Endothelial cell of umbilical vein (primary cell): Measurements from ENCODE around the gene RAB40B. TPM values are rescaled to one million over a fixed set of nuclear protein-coding genes. Genes with fewer than 3 reads are reported as not detected.

ENCODE experiments used
- BruUV-seq: library from RNA; stranded (reverse); fragments of 400-500 nt; replicated peaks from 2 replicates; lab custom pipeline; 2021; lab: Mats Ljungman, UMichigan
- CTCF ChIA-PET: fragments of 300-600, 350-600 bp; sonication (Branson Sonifier 250); formaldehyde crosslinking; loops from one replicate; lab custom pipeline; 2021; ENCODE audit warnings: antibody characterized with exemption, inconsistent platforms; lab: Charles Lee
- POLR2A ChIA-PET: fragments of 300-600, 350-600 bp; sonication (Branson Sonifier 250); formaldehyde crosslinking; loops from one replicate; lab custom pipeline; 2021; ENCODE audit warnings: antibody characterized with exemption, inconsistent platforms; lab: Charles Lee
- DNase-seq: peaks from one replicate; pipeline ENCODE4 v3.0.0-alpha.2; 2011; ENCODE audit warnings: low read depth, low spot score
- FAIRE-seq: peaks from 2 replicates; lab custom pipeline; 2011; peaks lifted over from hg19 to GRCh38; lab: Jason Lieb, UNC
- H2AFZ ChIP-seq: 2 replicates; pipeline ENCODE4 v1.6.0; 2012; ENCODE audit warnings: low read depth, low read length, control low read depth, inconsistent platforms
- H3K27ac ChIP-seq: 2 replicates; pipeline ENCODE4 v1.5.1; 2011; ENCODE audit warnings: low read depth, mild to moderate bottlenecking, control low read depth, low read length, moderate library complexity; ENCODE audit not compliant: insufficient read depth
- H3K27me3 ChIP-seq, 2 experiments: 2 replicates each; pipeline versions ENCODE4 v1.6.0 to v1.6.1; 2011; ENCODE audit warnings: low read length in 2 of 2, mixed read lengths in 1 of 2; ENCODE audit not compliant: control insufficient read depth in 2 of 2, insufficient read depth in 2 of 2
- H3K36me3 ChIP-seq, 2 experiments: 2 replicates in 1 of 2; 3 replicates in 1 of 2; pipeline ENCODE4 v1.5.1; 2011; ENCODE audit warnings: low read length in 2 of 2, mild to moderate bottlenecking in 1 of 2, moderate library complexity in 1 of 2; ENCODE audit not compliant: control insufficient read depth in 2 of 2, insufficient read depth in 2 of 2; ENCODE audit errors: extremely low read depth in 1 of 2
- H3K4me1 ChIP-seq: 3 replicates; pipeline ENCODE4 v1.5.1; 2011; ENCODE audit warnings: mild to moderate bottlenecking, low read length; ENCODE audit not compliant: control insufficient read depth, insufficient read depth; ENCODE audit errors: extremely low read depth
- H3K4me2 ChIP-seq: 2 replicates; pipeline ENCODE4 v1.6.1; 2011; ENCODE audit warnings: low read length, control low read depth, mixed read lengths; ENCODE audit not compliant: insufficient read depth
- H3K4me3 ChIP-seq, 3 experiments: fragments of 200-600 bp in 1 of 3; sonication (generic), shearing (Covaris generic) in 1 of 3; replicated peaks in 1 of 3; 2 replicates each; pipeline ENCODE4 v1.5.1; 2011 to 2016; ENCODE audit warnings: control low read depth in 3 of 3, low read length in 3 of 3, mild to moderate bottlenecking in 2 of 3, inconsistent platforms in 1 of 3, low read depth in 1 of 3, moderate library complexity in 1 of 3; ENCODE audit not compliant: insufficient read depth in 1 of 3
- H3K79me2 ChIP-seq: 2 replicates; pipeline ENCODE4 v1.6.0; 2012; ENCODE audit warnings: low read length, inconsistent platforms; ENCODE audit not compliant: control insufficient read depth, insufficient read depth
- H3K9ac ChIP-seq: replicated peaks from 2 replicates; pipeline ENCODE3; 2011; ENCODE audit warnings: low read length, control low read depth; ENCODE audit not compliant: insufficient read depth; ENCODE audit errors: extremely low read depth
- H3K9me1 ChIP-seq: replicated peaks from 3 replicates; pipeline ENCODE4 v1.6.0; 2011; ENCODE audit warnings: mild to moderate bottlenecking, low read length; ENCODE audit not compliant: control insufficient read depth, insufficient read depth; ENCODE audit errors: extremely low read depth
- H3K9me3 ChIP-seq: replicated peaks from 2 replicates; pipeline ENCODE4 v1.5.1; 2012; ENCODE audit warnings: low read length, inconsistent platforms; ENCODE audit not compliant: control insufficient read depth, insufficient read depth
- H4K20me1 ChIP-seq: replicated peaks from 2 replicates; pipeline ENCODE3; 2011; ENCODE audit warnings: mild to moderate bottlenecking, low read length; ENCODE audit not compliant: control insufficient read depth, insufficient read depth; ENCODE audit errors: extremely low read depth
- CTCF ChIP-seq, 2 donors: IDR thresholded peaks; 1 replicate in 1 of 2; 2 replicates in 1 of 2; pipeline ENCODE4 v1.5.1; 2011; ENCODE audit warnings: low read length in 2 of 2, mild to moderate bottlenecking in 2 of 2, moderate library complexity in 2 of 2, control low read depth in 1 of 2, inconsistent platforms in 1 of 2, low read depth in 1 of 2; ENCODE audit not compliant: insufficient read depth in 1 of 2; ENCODE audit errors: extremely low read depth in 1 of 2
- EZH2 ChIP-seq: IDR thresholded peaks from 2 replicates; pipeline ENCODE4 v1.6.1; 2012; ENCODE audit warnings: borderline replicate concordance, low read depth, mild to moderate bottlenecking, moderate library complexity, low read length, inconsistent platforms; ENCODE audit not compliant: severe bottlenecking
- FOS ChIP-seq: IDR thresholded peaks from 2 replicates; pipeline ENCODE4 v1.6.1; 2011; ENCODE audit warnings: mild to moderate bottlenecking, low read length, moderate library complexity, borderline replicate concordance; ENCODE audit not compliant: insufficient read depth
- GATA2 ChIP-seq: IDR thresholded peaks from 2 replicates; pipeline ENCODE4 v1.7.0; 2011; ENCODE audit warnings: low read depth, mild to moderate bottlenecking, moderate library complexity, mixed read lengths, low read length; ENCODE audit not compliant: insufficient read length, insufficient read depth
- JUN ChIP-seq: IDR thresholded peaks from 2 replicates; pipeline ENCODE4 v1.6.1; 2011; ENCODE audit warnings: borderline replicate concordance, low read depth; ENCODE audit not compliant: insufficient read length, insufficient read depth
- MAX ChIP-seq: IDR thresholded peaks from 2 replicates; pipeline ENCODE4 v1.6.1; 2011; ENCODE audit not compliant: insufficient read depth, insufficient read length
- MYC ChIP-seq: IDR thresholded peaks from one replicate; pipeline ENCODE4 v1.6.1; 2011; ENCODE audit warnings: mild to moderate bottlenecking, low read depth, low read length
- POLR2A ChIP-seq: IDR thresholded peaks from 2 replicates; pipeline ENCODE4 v1.6.1; 2012; ENCODE audit warnings: low read depth, mild to moderate bottlenecking, control low read depth, low read length
- POLR2AphosphoS5 ChIP-seq: IDR thresholded peaks from 2 replicates; pipeline ENCODE4 v1.6.1; 2012; ENCODE audit warnings: low read depth, mild to moderate bottlenecking, control low read depth, low read length, moderate library complexity; ENCODE audit not compliant: insufficient read depth
- dilution Hi-C: fragments of 300-500 bp; cut with MboI; formaldehyde crosslinking; loops from one replicate; pipeline ENCODE4 v1.15.0; 2019; ENCODE audit warnings: low sequenced_read_pairs; ENCODE audit not compliant: extremely low pct_ligation_motif_present
- intact Hi-C: fragments of 100-400 bp; cut with micrococcal nuclease; formaldehyde crosslinking; loops from one replicate; pipeline ENCODE4 v1.10.0; 2022
- polyA plus RNA-seq, 4 experiments: library from polyadenylated mRNA; depleted of rRNA in 3 of 4; stranded (reverse) in 3 of 4; unstranded in 1 of 4; fragments of >200 nt; gene quantifications; 2 replicates each; pipeline versions ENCODE4 v1.2.1 to v1.2.3, GENCODE V29; 2011 to 2012; ENCODE audit warnings: missing spikeins in 1 of 4
- total RNA-seq: library from RNA; stranded (reverse); gene quantifications from 2 replicates; pipeline ENCODE4 v1.2.3, GENCODE V29; 2021

Gene RAB40B
- total and polyA plus RNA-seq, 2 donors (not counting 3 experiments of a cell fraction or from before 2014, with no cell fraction given): 5.5 to 9.3 TPM

- Histone ChIP-seq H3K4me2 (no peak overlapping the region), H3K4me3 (no peak overlapping the region), H3K9ac (no peak overlapping the region), H3K79me2 (no peaks in the 10 kb centered on the region), H3K27ac (no peak overlapping the region), H3K9me1 (no peaks in the 10 kb centered on the region), H2AFZ (no peak overlapping the region), H3K27me3 (no peaks in the 10 kb centered on the region), H4K20me1 (no peaks in the 10 kb centered on the region), H3K4me1 (no peaks in the 10 kb centered on the region), H3K36me3 (peaks cover 0 to 4% of the 10 kb centered on the region in 2 experiments), H3K9me3 (peaks cover 2% of the 10 kb centered on the region)
- ChIA-PET POLR2A (no interaction called here), CTCF (no interaction called here)
- BruUV-seq: no TSS peak
- TF ChIP-seq JUN: no peak
- no peak for TF ChIP-seq CTCF (IDR thresholded peaks at IDR 0.05; ENCODE audit: extremely low read depth in 1 of 2, insufficient read depth in 1 of 2, low read depth in 1 of 2, low read length in 2 of 2)
- TF ChIP-seq POLR2AphosphoS5: no peak
- TF ChIP-seq POLR2A: no peak
- no peak for TF ChIP-seq GATA2
- no peak for TF ChIP-seq MYC
- no peak for TF ChIP-seq MAX
- no peak for TF ChIP-seq EZH2
- TF ChIP-seq FOS: no peak
- DNase-seq: no peak
- intact Hi-C loops (no loop called here), dilution Hi-C loops (no loop called here)
- FAIRE-seq: no peak
Observed at GRCh38 chr17:82736511-82737185, 38.1 kb upstream of the RAB40B start.
